Measurements from ENCODE around the gene NECTIN1.

Gene NECTIN1

GRCh38 chr11:119645018-119645417, 84.0 kb downstream of the NECTIN1 start:
- DNase-seq (ENCODE audit: low read depth in 2 of 2, low spot score in 1 of 2) = no peak

GRCh38 chr11:119644502-119644901, 84.5 kb downstream of the NECTIN1 start:
- no peak for DNase-seq (ENCODE audit: low read depth in 2 of 2, low spot score in 1 of 2)

- DNase-seq (ENCODE audit: low read depth in 2 of 2, low spot score in 1 of 2) = no peak
Measured at GRCh38 chr11:119643876-119644225, 85.1 kb downstream of the NECTIN1 start.

- no peak for DNase-seq (ENCODE audit: low read depth in 2 of 2, low spot score in 1 of 2)
Measured at GRCh38 chr11:119643212-119643875, 85.7 kb downstream of the NECTIN1 start.

GRCh38 chr11:119641983-119642745, 86.8 kb downstream of the NECTIN1 start:
- no peak for DNase-seq (ENCODE audit: low read depth in 2 of 2, low spot score in 1 of 2)

- no peak for DNase-seq (ENCODE audit: low read depth in 2 of 2, low spot score in 1 of 2)
Measured at GRCh38 chr11:119640541-119640940, 88.5 kb downstream of the NECTIN1 start.

GRCh38 chr11:119639642-119640205, 89.3 kb downstream of the NECTIN1 start:
- no peak for DNase-seq (ENCODE audit: low read depth in 2 of 2, low spot score in 1 of 2)

- no peak for DNase-seq (ENCODE audit: low read depth in 2 of 2, low spot score in 1 of 2)
Measured at GRCh38 chr11:119638851-119639250, 90.1 kb downstream of the NECTIN1 start.

GRCh38 chr11:119637481-119637880, 91.5 kb downstream of the NECTIN1 start:
- no peak for DNase-seq (ENCODE audit: low read depth in 2 of 2, low spot score in 1 of 2)

GRCh38 chr11:119635776-119636175, 93.2 kb downstream of the NECTIN1 start:
- no peak for DNase-seq (ENCODE audit: low read depth in 2 of 2, low spot score in 1 of 2)

GRCh38 chr11:119635041-119635740, 93.8 kb downstream of the NECTIN1 start:
- DNase-seq (ENCODE audit: low read depth in 2 of 2, low spot score in 1 of 2) = no peak

- no peak for DNase-seq (ENCODE audit: low read depth in 2 of 2, low spot score in 1 of 2)
Measured at GRCh38 chr11:119634301-119634700, 94.7 kb downstream of the NECTIN1 start.

GRCh38 chr11:119629834-119630624, 99.0 kb downstream of the NECTIN1 start:
- DNase-seq (ENCODE audit: low read depth in 2 of 2, low spot score in 1 of 2) = no peak

GRCh38 chr11:119629085-119629484, 99.9 kb downstream of the NECTIN1 start:
- DNase-seq (ENCODE audit: low read depth in 2 of 2, low spot score in 1 of 2) = no peak

GRCh38 chr11:119627286-119627685, 101.7 kb downstream of the NECTIN1 start:
- no peak for DNase-seq (ENCODE audit: low read depth in 2 of 2, low spot score in 1 of 2)

- DNase-seq (ENCODE audit: low read depth in 2 of 2, low spot score in 1 of 2) = no peak
Measured at GRCh38 chr11:119626871-119627270, 102.1 kb downstream of the NECTIN1 start.

- DNase-seq (ENCODE audit: low read depth in 2 of 2, low spot score in 1 of 2) = no peak
Measured at GRCh38 chr11:119626197-119626841, 102.7 kb downstream of the NECTIN1 start.

- DNase-seq (ENCODE audit: low read depth in 2 of 2, low spot score in 1 of 2) = no peak
Measured at GRCh38 chr11:119625206-119625978, 103.6 kb downstream of the NECTIN1 start.

- DNase-seq (ENCODE audit: low read depth in 2 of 2, low spot score in 1 of 2) = no peak
Measured at GRCh38 chr11:119624629-119625028, 104.4 kb downstream of the NECTIN1 start.

GRCh38 chr11:119624102-119624615, 104.8 kb downstream of the NECTIN1 start:
- DNase-seq (ENCODE audit: low read depth in 2 of 2, low spot score in 1 of 2) = no peak
